ENCODE measurements around the gene VIPAS39. TPM values are rescaled to one million over a fixed set of nuclear protein-coding genes. Genes with fewer than 3 reads are reported as not detected.

VIPAS39 gene
- total RNA-seq (2014; rRNA removed; shearing (Covaris generic)): 6.3 and 6.6 TPM in 2 replicates

- DNase-seq (ENCODE audit: low spot score): peak; percentile 95
These were observed at the start of gene VIPAS39, which contains the start of gene AHSA1 for GRCh38 chr14:77457522-77458248. TSS of gene VIPAS39 (minus strand) at chr14:77457601. CDS start at chr14:77454102, 3,499 bp downstream. TSS of gene AHSA1 (plus strand) at chr14:77458093. CDS start at chr14:77458190, 97 bp downstream.

- no peak for DNase-seq (ENCODE audit: low spot score)
These were observed 47.6 kb upstream of the VIPAS39 start for GRCh38 chr14:77505031-77505430.

- DNase-seq (ENCODE audit: low spot score): no peak
These were observed 45.7 kb upstream of the VIPAS39 start for GRCh38 chr14:77503138-77503537.

- DNase-seq (ENCODE audit: low spot score): no peak
These were observed 44.8 kb upstream of the VIPAS39 start for GRCh38 chr14:77502109-77502782.

GRCh38 chr14:77498984-77499527 is 41.7 kb upstream of the VIPAS39 start:
- no peak for DNase-seq (ENCODE audit: low spot score)

- no peak for DNase-seq (ENCODE audit: low spot score)
These were observed 40.9 kb upstream of the VIPAS39 start, which contains the start of gene ISM2 for GRCh38 chr14:77498120-77498979. TSS of gene ISM2 (minus strand) at chr14:77498816. CDS start at chr14:77498793, 23 bp downstream.

GRCh38 chr14:77495334-77495733 is 37.9 kb upstream of the VIPAS39 start:
- no peak for DNase-seq (ENCODE audit: low spot score)

GRCh38 chr14:77491056-77491455 is 33.7 kb upstream of the VIPAS39 start:
- no peak for DNase-seq (ENCODE audit: low spot score)

- DNase-seq (ENCODE audit: low spot score): no peak
These were observed 33.1 kb upstream of the VIPAS39 start for GRCh38 chr14:77490347-77490986.

GRCh38 chr14:77489041-77489440 is 31.6 kb upstream of the VIPAS39 start:
- DNase-seq (ENCODE audit: low spot score): no peak

GRCh38 chr14:77488558-77488957 is 31.2 kb upstream of the VIPAS39 start:
- no peak for DNase-seq (ENCODE audit: low spot score)

GRCh38 chr14:77485901-77486678 is 28.7 kb upstream of the VIPAS39 start:
- no peak for DNase-seq (ENCODE audit: low spot score)

GRCh38 chr14:77485256-77485655 is 27.9 kb upstream of the VIPAS39 start:
- DNase-seq (ENCODE audit: low spot score): no peak

GRCh38 chr14:77482422-77482821 is 25.0 kb upstream of the VIPAS39 start:
- DNase-seq (ENCODE audit: low spot score): no peak

- no peak for DNase-seq (ENCODE audit: low spot score)
These were observed 21.4 kb upstream of the VIPAS39 start for GRCh38 chr14:77478796-77479195.

GRCh38 chr14:77478029-77478428 is 20.6 kb upstream of the VIPAS39 start:
- DNase-seq (ENCODE audit: low spot score): no peak

GRCh38 chr14:77475432-77476115 is 18.2 kb upstream of the VIPAS39 start:
- DNase-seq (ENCODE audit: low spot score): no peak

GRCh38 chr14:77474479-77475177 is 17.2 kb upstream of the VIPAS39 start:
- DNase-seq (ENCODE audit: low spot score): no peak

GRCh38 chr14:77473921-77474320 is 16.5 kb upstream of the VIPAS39 start:
- no peak for DNase-seq (ENCODE audit: low spot score)

All from HT-29 (cell line).